ENCODE measurements around the gene SNTA1. TPM values are rescaled to one million over a fixed set of nuclear protein-coding genes. Genes with fewer than 3 reads are reported as not detected.

SNTA1 gene
- total RNA-seq, 2 donors from 2014 or later, result 134 to 148 TPM

DNA sequence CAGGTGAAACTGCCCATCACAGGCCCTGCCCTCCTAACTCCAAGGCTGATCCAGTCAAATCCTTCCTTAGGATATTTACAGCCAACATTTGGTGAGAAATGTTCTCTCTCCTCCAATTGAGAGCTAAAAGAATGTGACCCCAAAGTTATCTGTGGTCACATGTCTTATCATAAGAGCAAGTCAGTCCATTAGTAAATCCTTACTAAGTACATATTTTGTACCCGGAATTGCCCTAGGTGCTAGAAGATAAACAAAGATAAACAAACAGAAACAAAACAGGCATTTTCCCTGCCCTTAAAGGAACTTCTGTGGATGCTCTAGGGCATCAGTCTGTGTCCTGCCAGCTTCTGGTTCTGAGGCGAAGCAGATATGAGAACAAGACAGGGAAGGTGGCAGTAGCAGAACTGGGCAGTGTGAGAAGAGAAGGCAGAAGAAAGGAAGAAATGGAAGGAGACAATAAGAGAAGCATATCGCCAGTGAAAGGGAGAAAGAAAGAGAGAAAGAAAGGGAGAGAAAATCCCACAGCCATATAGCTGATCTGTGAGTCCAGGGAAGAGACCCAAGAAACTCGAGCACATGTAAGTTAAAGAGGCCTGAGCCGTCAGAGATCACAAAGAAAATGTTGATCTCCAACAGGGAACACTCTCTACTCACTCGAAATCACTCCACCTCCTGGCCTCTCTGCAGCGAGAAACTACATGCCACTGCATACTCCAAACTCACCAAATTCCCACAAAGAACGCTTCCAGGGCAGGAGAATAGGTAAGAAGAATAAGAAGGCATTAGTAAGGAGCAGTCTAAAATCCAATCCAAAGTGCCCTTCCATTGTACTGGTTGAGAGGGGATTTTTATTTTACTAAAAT lies 83.9 kb downstream of the SNTA1 start:
- DNase-seq (no peak), ATAC-seq (peak; percentile 14 to 19)
- intact Hi-C loops (cut with DNase I), result no loop called here

Other genes with a start within 250 kb of the SNTA1 start
- gene BPIFA3, start 226.4 kb downstream of the SNTA1 start, total RNA-seq, result not detected
- not detected for gene BPIFA1, start 207.8 kb downstream of the SNTA1 start, total RNA-seq
- not detected for gene BPIFB1, start 160.5 kb downstream of the SNTA1 start, total RNA-seq
- gene CDK5RAP1, start 42.2 kb downstream of the SNTA1 start, total RNA-seq, result 10 to 100 TPM; 19.4 to 25.0 TPM
- 10 to 100 TPM in 1 of 2 donors, 1 to 10 TPM in 1; 8.3 to 10.7 TPM for gene CBFA2T2, start 46.3 kb upstream of the SNTA1 start, total RNA-seq
- gene C20orf144, start 218.6 kb upstream of the SNTA1 start, total RNA-seq, result under 1 TPM in 1 of 2 donors, not detected in 1; 0.29 TPM
- gene ACTL10, start 223.2 kb upstream of the SNTA1 start, total RNA-seq, result under 1 TPM; 0.47 to 0.81 TPM
- gene NECAB3, start 230.7 kb upstream of the SNTA1 start, total RNA-seq, result 10 to 100 TPM; 47.4 to 59.9 TPM
- 1 to 10 TPM; 1.6 to 3.7 TPM for gene E2F1, start 242.6 kb upstream of the SNTA1 start, total RNA-seq